Lung (tissue), 12 donors: Measurements from ENCODE around the gene INSM2. TPM values are rescaled to one million over a fixed set of nuclear protein-coding genes. Genes with fewer than 3 reads are reported as not detected.

Experiments
- ATAC-seq: fragments of 200-7000 bp; cut with Tn5 transposase; one replicate; pipeline ENCODE4 v1.9.1; 2020; ENCODE audit warnings: moderate number of reproducible peaks; ENCODE audit not compliant: insufficient read depth, low FRiP score
- DNase-seq, 3 donors: peaks; one replicate each; pipeline ENCODE4 v3.0.0-alpha.2; 2013 to 2017
- H3K27ac ChIP-seq, 2 donors: one replicate each; pipeline ENCODE4 v1.5.1; 2013; ENCODE audit warnings: mild to moderate bottlenecking in 2 of 2, moderate library complexity in 2 of 2, control low read depth in 1 of 2, inconsistent platforms in 1 of 2, low read depth in 1 of 2, low read length in 1 of 2
- H3K27me3 ChIP-seq, 3 donors: one replicate each; pipeline ENCODE4 v1.5.1; 2013; ENCODE audit warnings: low read length in 2 of 3; ENCODE audit not compliant: control insufficient read depth in 3 of 3, insufficient read depth in 3 of 3
- H3K36me3 ChIP-seq, 4 donors: one replicate each; pipeline ENCODE4 v1.5.1; 2013; ENCODE audit warnings: low read length in 4 of 4, mild to moderate bottlenecking in 1 of 4, moderate library complexity in 1 of 4; ENCODE audit not compliant: control insufficient read depth in 4 of 4, insufficient read depth in 4 of 4
- H3K4me1 ChIP-seq, 5 donors: one replicate each; pipeline ENCODE4 v1.5.1; 2013; ENCODE audit warnings: low read length in 5 of 5, mild to moderate bottlenecking in 2 of 5, moderate library complexity in 1 of 5; ENCODE audit not compliant: control insufficient read depth in 5 of 5, insufficient read depth in 5 of 5
- H3K4me3 ChIP-seq: one replicate; pipeline ENCODE4 v1.5.1; 2013; ENCODE audit warnings: mild to moderate bottlenecking, control low read depth, moderate library complexity
- H3K9ac ChIP-seq, 2 donors: one replicate each; pipeline ENCODE4 v1.5.1; 2013; ENCODE audit warnings: low read length in 2 of 2, control low read depth in 1 of 2; ENCODE audit not compliant: insufficient read depth in 1 of 2
- H3K9me3 ChIP-seq, 4 donors: one replicate each; pipeline ENCODE4 v1.5.1; 2013; ENCODE audit warnings: low read length in 3 of 4, mild to moderate bottlenecking in 1 of 4, moderate library complexity in 1 of 4; ENCODE audit not compliant: control insufficient read depth in 4 of 4, insufficient read depth in 3 of 4
- WGBS, 2 donors: extraction: QIAGEN DNeasy Blood & Tissue Kit; methylation state at CpG; one replicate each; pipeline ENCODE4 v1.1.7; 2013; 5-methylcytosine and 5-hydroxymethylcytosine counted together
- polyA plus RNA-seq, 2 donors: library from polyadenylated mRNA; stranded (reverse); fragments of 200-250 nt; gene quantifications; one replicate each; pipeline ENCODE4 v1.2.1, GENCODE V29; 2013
- total RNA-seq, 2 donors: library from RNA; depleted of rRNA in 1 of 2; stranded (reverse); fragments of >200 nt in 1 of 2; gene quantifications; one replicate each; pipeline ENCODE4 v1.2.1, GENCODE V29; 2014 to 2021
- TF ChIP-seq, protein P1 (sequence below): IDR thresholded peaks from 2 replicates; pipeline ENCODE4 v1.5.1; 2012; ENCODE audit warnings: mild to moderate bottlenecking; ENCODE audit errors: control extremely low read depth, extremely low read depth
- donor health status: control.
- donor health status: control.
- donor health status: Bipolar disorder and iron deficiency.
- donor health status: healthy.
- donor health status: DM: yes; HTN: yes; CAD: no.

Gene INSM2
- total and polyA plus RNA-seq, 4 donors = 0.02 to 0.17 (median 0.07) TPM

DNA sequence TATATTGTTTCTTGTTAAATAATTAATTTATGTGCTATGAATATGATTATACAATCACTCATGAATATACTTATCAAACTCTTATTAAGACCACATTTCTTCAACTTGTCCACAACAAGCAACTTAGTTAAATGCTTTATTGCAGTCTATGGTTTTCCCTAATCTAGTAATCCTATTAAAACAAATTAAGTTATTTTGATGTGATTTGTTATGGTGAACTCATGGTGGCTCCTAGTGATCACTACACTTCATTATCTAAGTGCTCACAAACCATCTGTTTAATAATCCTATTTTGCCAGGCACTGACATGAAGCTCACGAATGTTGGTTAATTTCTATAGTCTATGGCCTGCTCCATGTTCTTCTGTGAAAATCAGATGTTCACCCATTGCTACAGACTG, 42.9 kb downstream of the INSM2 start:
- DNase-seq (no peak), ATAC-seq (no peak)
- TF ChIP-seq, protein P1, sequence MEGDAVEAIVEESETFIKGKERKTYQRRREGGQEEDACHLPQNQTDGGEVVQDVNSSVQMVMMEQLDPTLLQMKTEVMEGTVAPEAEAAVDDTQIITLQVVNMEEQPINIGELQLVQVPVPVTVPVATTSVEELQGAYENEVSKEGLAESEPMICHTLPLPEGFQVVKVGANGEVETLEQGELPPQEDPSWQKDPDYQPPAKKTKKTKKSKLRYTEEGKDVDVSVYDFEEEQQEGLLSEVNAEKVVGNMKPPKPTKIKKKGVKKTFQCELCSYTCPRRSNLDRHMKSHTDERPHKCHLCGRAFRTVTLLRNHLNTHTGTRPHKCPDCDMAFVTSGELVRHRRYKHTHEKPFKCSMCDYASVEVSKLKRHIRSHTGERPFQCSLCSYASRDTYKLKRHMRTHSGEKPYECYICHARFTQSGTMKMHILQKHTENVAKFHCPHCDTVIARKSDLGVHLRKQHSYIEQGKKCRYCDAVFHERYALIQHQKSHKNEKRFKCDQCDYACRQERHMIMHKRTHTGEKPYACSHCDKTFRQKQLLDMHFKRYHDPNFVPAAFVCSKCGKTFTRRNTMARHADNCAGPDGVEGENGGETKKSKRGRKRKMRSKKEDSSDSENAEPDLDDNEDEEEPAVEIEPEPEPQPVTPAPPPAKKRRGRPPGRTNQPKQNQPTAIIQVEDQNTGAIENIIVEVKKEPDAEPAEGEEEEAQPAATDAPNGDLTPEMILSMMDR = no peak
- Histone ChIP-seq H3K9me3 (no peaks in the 10 kb centered on the region), H3K9ac (no peak overlapping the region), H3K36me3 (peaks cover 0 to 4% (median under 1%) of the 10 kb centered on the region in 4 donors), H3K4me1 (peaks cover 0 to 5% (median 0%) of the 10 kb centered on the region in 5 donors), H3K27ac (no peak overlapping the region), H3K4me3 (no peak overlapping the region), H3K27me3 (no peaks in the 10 kb centered on the region)
- WGBS, 2 donors = 98 to 100% methylated on average over 1 of the region's 1 CpG

DNA sequence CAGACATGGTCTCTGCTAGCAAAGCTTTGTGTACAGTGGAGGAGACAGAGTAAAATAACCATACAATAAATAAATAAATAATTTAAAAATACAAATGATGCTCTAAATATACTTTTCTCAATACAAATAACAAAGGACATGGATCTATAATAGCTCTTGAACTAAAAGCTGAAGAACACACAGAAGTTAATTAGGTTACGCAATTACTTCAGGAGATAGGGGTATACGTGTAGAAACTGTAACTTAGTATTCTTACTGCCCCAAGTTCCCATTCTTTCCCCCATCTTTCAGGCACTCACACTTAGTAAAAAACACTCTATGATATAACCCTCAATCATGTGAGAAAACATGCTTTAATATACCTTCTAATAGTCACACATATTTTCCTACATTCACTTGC, 44.2 kb downstream of the INSM2 start:
- Histone ChIP-seq H3K4me1 (peaks cover 0 to 5% (median 0%) of the 10 kb centered on the region in 5 donors), H3K36me3 (peaks cover 0 to 4% (median under 1%) of the 10 kb centered on the region in 4 donors), H3K27me3 (no peaks in the 10 kb centered on the region), H3K4me3 (no peak overlapping the region), H3K27ac (no peak overlapping the region), H3K9ac (no peak overlapping the region), H3K9me3 (no peaks in the 10 kb centered on the region)
- DNase-seq (no peak), ATAC-seq (no peak)
- WGBS, 2 donors = 63 to 86% methylated on average over 2 of the region's 2 CpGs
- TF ChIP-seq, protein P1 = no peak

DNA sequence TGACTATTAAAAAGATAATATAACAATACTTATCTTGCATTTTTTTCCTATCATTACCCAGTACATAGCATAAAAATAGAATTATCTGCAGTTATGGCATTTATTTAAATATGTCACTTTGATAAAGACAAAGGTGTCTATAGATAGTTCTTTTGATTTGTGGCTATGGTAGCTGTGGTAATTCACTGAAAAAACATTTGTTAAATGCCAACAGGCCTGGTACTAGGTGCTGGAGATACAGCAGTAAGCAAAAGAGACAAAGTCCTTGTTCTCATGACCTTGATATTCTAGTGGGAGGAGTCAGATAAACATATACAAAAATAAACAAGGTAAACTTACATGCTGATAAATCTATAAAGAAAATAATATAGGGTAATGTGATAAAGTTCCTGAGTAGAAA, 44.7 kb downstream of the INSM2 start:
- Histone ChIP-seq H3K27ac (no peak overlapping the region), H3K27me3 (no peaks in the 10 kb centered on the region), H3K9me3 (no peaks in the 10 kb centered on the region), H3K36me3 (peaks cover 0 to 4% (median 2%) of the 10 kb centered on the region in 4 donors), H3K9ac (no peak overlapping the region), H3K4me3 (no peak overlapping the region), H3K4me1 (peaks cover 0 to 5% (median 0%) of the 10 kb centered on the region in 5 donors)
- TF ChIP-seq, protein P1 = no peak
- ATAC-seq (no peak), DNase-seq (no peak)

Other genes starting within 250 kb of the INSM2 start
- gene PSMA6, start 241.8 kb upstream of the INSM2 start, total RNA-seq = 100 to 1,000 TPM; 119 to 217 TPM
- 100 to 1,000 TPM; 207 to 351 TPM for gene PSMA6, start 241.8 kb upstream of the INSM2 start, polyA plus RNA-seq
- 100 to 1,000 TPM; 312 to 574 TPM for gene NFKBIA, start 129.4 kb upstream of the INSM2 start, total RNA-seq
- gene NFKBIA, start 129.4 kb upstream of the INSM2 start, polyA plus RNA-seq = 1,000 to 10,000 TPM in 1 of 2 donors, 100 to 1,000 TPM in 1; 182 to 1,327 TPM